SKM-1 (cell line): ENCODE measurements around the gene TFCP2.

Experiments used
- DNase-seq: peaks from one replicate; lab custom pipeline; 2025; ENCODE audit not compliant: unreplicated experiment; lab: John Stamatoyannopoulos, UW

TFCP2 gene

GRCh38 chr12:51197736-51198567, 25.0 kb upstream of the TFCP2 start:
- DNase-seq, result no peak

GRCh38 chr12:51196547-51196946, 23.6 kb upstream of the TFCP2 start:
- no peak for DNase-seq

- no peak for DNase-seq
Measured at GRCh38 chr12:51195841-51196240, 22.9 kb upstream of the TFCP2 start.

GRCh38 chr12:51192284-51192671, 19.3 kb upstream of the TFCP2 start:
- no peak for DNase-seq

- no peak for DNase-seq
Measured at GRCh38 chr12:51191516-51192283, 18.8 kb upstream of the TFCP2 start.

- no peak for DNase-seq
Measured at GRCh38 chr12:51190820-51191219, 17.9 kb upstream of the TFCP2 start.

- no peak for DNase-seq
Measured at GRCh38 chr12:51189790-51190355, 16.9 kb upstream of the TFCP2 start.

- no peak for DNase-seq
Measured at GRCh38 chr12:51188359-51189051, 15.6 kb upstream of the TFCP2 start.

GRCh38 chr12:51187370-51187987, 14.5 kb upstream of the TFCP2 start:
- no peak for DNase-seq

GRCh38 chr12:51186465-51187085, 13.6 kb upstream of the TFCP2 start:
- DNase-seq, result no peak

GRCh38 chr12:51185171-51185717, 12.3 kb upstream of the TFCP2 start:
- no peak for DNase-seq

- no peak for DNase-seq
Measured at GRCh38 chr12:51183816-51184215, 10.9 kb upstream of the TFCP2 start.

GRCh38 chr12:51183349-51183748, 10.4 kb upstream of the TFCP2 start:
- no peak for DNase-seq

GRCh38 chr12:51181558-51181957, 8.6 kb upstream of the TFCP2 start:
- DNase-seq, result no peak

- DNase-seq, result no peak
Measured at GRCh38 chr12:51177897-51178296, 5.0 kb upstream of the TFCP2 start.

- no peak for DNase-seq
Measured at GRCh38 chr12:51174501-51174900, 1.6 kb upstream of the TFCP2 start.

GRCh38 chr12:51171884-51172514, 936 bp downstream of the TFCP2 start:
- no peak for DNase-seq

GRCh38 chr12:51163795-51164194, 9.1 kb downstream of the TFCP2 start:
- no peak for DNase-seq

- DNase-seq, result no peak
Measured at GRCh38 chr12:51162217-51162616, 10.7 kb downstream of the TFCP2 start.
